Upper lobe of left lung (tissue), 4 donors: ENCODE measurements around the gene HIKESHI.

Experiments used
- CTCF ChIP-seq, 6 experiments: fragments of 450-650 bp in 4 of 6; fragments of 200-600 bp in 2 of 6; sonication (generic) in 2 of 6; IDR thresholded peaks; one replicate each; pipeline ENCODE4 v1.5.1; 2016 to 2019; ENCODE audit warnings: antibody characterized with exemption in 6 of 6
- POLR2A ChIP-seq, 4 donors: fragments of 450-650 bp; IDR thresholded peaks; one replicate each; pipeline ENCODE4 v1.5.1; 2016 to 2017; ENCODE audit warnings: antibody characterized with exemption in 4 of 4, mild to moderate bottlenecking in 2 of 4

GRCh38 chr11:86346513-86346912 is 44.5 kb downstream of the HIKESHI start:
- TF ChIP-seq POLR2A (IDR thresholded peaks at IDR 0.05) (no peak), CTCF (IDR thresholded peaks at IDR 0.05) (no peak)
